ENCODE data around the gene ACYP1.

ACYP1 gene

GRCh38 chr14:75091251-75091650 is 27.4 kb upstream of the ACYP1 start:
- no peaks in the 10 kb centered on the region for H3K9me3 ChIP-seq (ENCODE audit: control insufficient read depth, insufficient read depth, low read length)
- H3K9me2 ChIP-seq (replicated peaks; ENCODE audit: control insufficient read depth, low read length), result no peaks in the 10 kb centered on the region
- H3K27me3 ChIP-seq (ENCODE audit: control insufficient read depth, low read length), result no peaks in the 10 kb centered on the region
- H3K36me3 ChIP-seq (ENCODE audit: control insufficient read depth, low read length), result peaks cover 79% of the 10 kb centered on the region
- H4K20me1 ChIP-seq (ENCODE audit: control insufficient read depth, insufficient read depth, low read depth, low read length), result peaks cover 6% of the 10 kb centered on the region; the same call in 1 of the 2 replicates
- no peak overlapping the region for H3K4me2 ChIP-seq (ENCODE audit: low read length)
- H3K79me2 ChIP-seq (ENCODE audit: control insufficient read depth, low read length), result no peaks in the 10 kb centered on the region
- H3F3A ChIP-seq (ENCODE audit: control insufficient read depth, insufficient read depth), result no peaks in the 10 kb centered on the region
- H3K4me3 ChIP-seq (ENCODE audit: low read length), result no peak overlapping the region
- no peaks in the 10 kb centered on the region for H3K4me1 ChIP-seq (ENCODE audit: control insufficient read depth, low read length)
- TF ChIP-seq, protein P1, sequence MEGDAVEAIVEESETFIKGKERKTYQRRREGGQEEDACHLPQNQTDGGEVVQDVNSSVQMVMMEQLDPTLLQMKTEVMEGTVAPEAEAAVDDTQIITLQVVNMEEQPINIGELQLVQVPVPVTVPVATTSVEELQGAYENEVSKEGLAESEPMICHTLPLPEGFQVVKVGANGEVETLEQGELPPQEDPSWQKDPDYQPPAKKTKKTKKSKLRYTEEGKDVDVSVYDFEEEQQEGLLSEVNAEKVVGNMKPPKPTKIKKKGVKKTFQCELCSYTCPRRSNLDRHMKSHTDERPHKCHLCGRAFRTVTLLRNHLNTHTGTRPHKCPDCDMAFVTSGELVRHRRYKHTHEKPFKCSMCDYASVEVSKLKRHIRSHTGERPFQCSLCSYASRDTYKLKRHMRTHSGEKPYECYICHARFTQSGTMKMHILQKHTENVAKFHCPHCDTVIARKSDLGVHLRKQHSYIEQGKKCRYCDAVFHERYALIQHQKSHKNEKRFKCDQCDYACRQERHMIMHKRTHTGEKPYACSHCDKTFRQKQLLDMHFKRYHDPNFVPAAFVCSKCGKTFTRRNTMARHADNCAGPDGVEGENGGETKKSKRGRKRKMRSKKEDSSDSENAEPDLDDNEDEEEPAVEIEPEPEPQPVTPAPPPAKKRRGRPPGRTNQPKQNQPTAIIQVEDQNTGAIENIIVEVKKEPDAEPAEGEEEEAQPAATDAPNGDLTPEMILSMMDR (IDR thresholded peaks at IDR 0.05; ENCODE audit: low read depth, low read length, poor library complexity, severe bottlenecking), result no peak
- no peak for TF ChIP-seq EZH2phosphoT487 (IDR thresholded peaks at IDR 0.05; ENCODE audit: borderline replicate concordance, low read length)
- H3K27ac ChIP-seq (ENCODE audit: low read depth, low read length), result no peak overlapping the region

- Histone ChIP-seq H4K20me1 (ENCODE audit: control insufficient read depth, insufficient read depth, low read depth, low read length) (peaks cover 6% of the 10 kb centered on the region; the same call in 1 of the 2 replicates), H3K4me2 (ENCODE audit: low read length) (no peak overlapping the region), H3K9me3 (ENCODE audit: control insufficient read depth, insufficient read depth, low read length) (no peaks in the 10 kb centered on the region), H3K79me2 (ENCODE audit: control insufficient read depth, low read length) (no peaks in the 10 kb centered on the region), H3K9me2 (replicated peaks; ENCODE audit: control insufficient read depth, low read length) (no peaks in the 10 kb centered on the region), H3K27me3 (ENCODE audit: control insufficient read depth, low read length) (no peaks in the 10 kb centered on the region), H3K4me3 (ENCODE audit: low read length) (no peak overlapping the region), H3F3A (ENCODE audit: control insufficient read depth, insufficient read depth) (no peaks in the 10 kb centered on the region), H3K27ac (ENCODE audit: low read depth, low read length) (no peak overlapping the region), H3K36me3 (ENCODE audit: control insufficient read depth, low read length) (peaks cover 76% of the 10 kb centered on the region), H3K4me1 (ENCODE audit: control insufficient read depth, low read length) (no peaks in the 10 kb centered on the region)
- TF ChIP-seq EZH2phosphoT487 (IDR thresholded peaks at IDR 0.05; ENCODE audit: borderline replicate concordance, low read length), result no peak
- TF ChIP-seq, protein P1 (IDR thresholded peaks at IDR 0.05; ENCODE audit: low read depth, low read length, poor library complexity, severe bottlenecking), result no peak
These were observed 26.5 kb upstream of the ACYP1 start for GRCh38 chr14:75090353-75090752.

DNA sequence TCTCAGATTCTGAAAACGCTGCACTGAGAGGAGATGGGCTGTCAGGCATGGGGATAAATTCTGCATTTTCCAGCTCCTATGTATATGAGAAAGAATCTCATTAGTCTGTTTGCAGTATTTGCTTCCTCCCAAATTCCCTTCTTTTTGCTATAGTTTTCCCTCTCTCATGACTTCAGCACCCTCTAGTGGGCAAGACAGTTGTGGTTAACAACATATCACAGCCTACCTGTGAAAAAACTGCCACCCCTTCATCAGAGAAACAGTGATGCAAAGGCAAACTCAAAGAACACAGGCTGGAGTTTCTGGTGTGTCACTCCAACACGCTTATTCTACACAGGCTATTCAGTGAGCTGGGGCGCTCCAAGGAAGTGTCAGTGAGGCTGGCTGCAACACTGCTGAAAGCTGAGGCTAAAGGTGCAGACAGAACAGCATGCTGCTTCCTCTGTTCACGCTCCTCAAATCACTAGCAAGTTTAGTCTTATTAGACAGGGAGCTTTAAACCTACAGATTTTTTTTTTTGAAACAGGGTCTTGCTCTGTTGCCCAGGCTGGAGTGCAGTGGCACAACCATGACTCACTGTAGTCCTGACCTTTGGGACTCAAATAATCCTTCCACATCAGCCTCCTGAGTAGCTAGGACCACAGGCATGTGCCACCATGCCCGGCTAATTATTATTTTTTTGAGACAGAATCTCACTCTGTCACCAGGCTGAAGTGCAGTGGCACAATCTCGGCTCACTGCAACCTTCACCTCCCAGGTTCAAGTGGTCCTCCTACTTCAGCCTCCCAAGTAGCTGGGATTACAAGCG is 24.9 kb upstream of the ACYP1 start:
- H3K4me2 ChIP-seq (ENCODE audit: low read length), result no peak overlapping the region
- no peak for TF ChIP-seq EZH2phosphoT487 (IDR thresholded peaks at IDR 0.05; ENCODE audit: borderline replicate concordance, low read length)
- TF ChIP-seq, protein P1 (IDR thresholded peaks at IDR 0.05; ENCODE audit: low read depth, low read length, poor library complexity, severe bottlenecking), result peak; percentile 83
- H3K9me2 ChIP-seq (replicated peaks; ENCODE audit: control insufficient read depth, low read length), result no peaks in the 10 kb centered on the region
- H3K9me3 ChIP-seq (ENCODE audit: control insufficient read depth, insufficient read depth, low read length), result no peaks in the 10 kb centered on the region
- no peak overlapping the region for H3K27ac ChIP-seq (ENCODE audit: low read depth, low read length)
- peaks cover 77% of the 10 kb centered on the region for H3K36me3 ChIP-seq (ENCODE audit: control insufficient read depth, low read length)
- no peaks in the 10 kb centered on the region for H3F3A ChIP-seq (ENCODE audit: control insufficient read depth, insufficient read depth)
- H3K27me3 ChIP-seq (ENCODE audit: control insufficient read depth, low read length), result no peaks in the 10 kb centered on the region
- no peaks in the 10 kb centered on the region for H3K79me2 ChIP-seq (ENCODE audit: control insufficient read depth, low read length)
- peaks cover 6% of the 10 kb centered on the region; the same call in 1 of the 2 replicates for H4K20me1 ChIP-seq (ENCODE audit: control insufficient read depth, insufficient read depth, low read depth, low read length)
- no peak overlapping the region for H3K4me3 ChIP-seq (ENCODE audit: low read length)
- H3K4me1 ChIP-seq (ENCODE audit: control insufficient read depth, low read length), result no peaks in the 10 kb centered on the region
